ENCODE measurements around the gene AHDC1. TPM values are rescaled to one million over a fixed set of nuclear protein-coding genes. Genes with fewer than 3 reads are reported as not detected.

Gene AHDC1
- total and polyA plus RNA-seq, 2 of the 13 experiments (the other 11 are each of a cell fraction or from before 2014, with no cell fraction given), result 1.0 to 2.7 TPM

DNA sequence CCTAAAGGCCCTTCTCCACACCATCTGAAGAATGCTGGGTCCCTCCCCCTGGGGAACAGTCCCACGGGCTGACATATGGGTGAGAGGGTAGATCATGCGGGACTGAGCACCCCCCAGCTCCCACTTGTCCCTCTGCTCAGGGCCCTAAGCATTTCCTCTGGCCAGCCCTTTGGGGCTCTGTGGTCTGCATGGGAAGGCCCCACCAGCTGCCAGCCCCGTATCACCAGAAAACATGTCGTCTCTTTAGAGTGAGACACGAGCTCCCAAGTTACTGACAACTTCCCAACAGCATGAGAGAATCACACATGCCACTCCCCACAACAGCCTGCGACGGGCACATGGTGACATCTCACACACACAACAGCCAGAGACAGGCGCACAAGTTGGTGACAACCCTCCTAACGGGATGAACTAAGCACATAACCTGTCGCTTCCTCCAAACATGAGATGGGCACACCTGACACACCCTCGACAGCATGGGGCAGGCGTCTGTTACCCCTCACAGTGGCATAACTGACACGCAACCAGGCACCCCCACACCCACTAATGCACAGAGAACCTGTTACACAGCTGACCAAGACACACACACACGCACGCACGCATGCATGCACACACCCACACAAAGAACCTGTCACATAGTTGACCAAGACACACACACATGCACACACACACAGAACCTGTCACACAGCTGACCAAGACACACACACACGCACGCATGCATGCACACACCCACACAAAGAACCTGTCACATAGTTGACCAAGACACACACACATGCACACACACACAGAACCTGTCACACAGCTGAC lies 41.2 kb downstream of the AHDC1 start (continued):
- no peak for TF ChIP-seq ZNF609 (CRISPR knock-in tag; IDR thresholded peaks at IDR 0.05; ENCODE audit: borderline replicate concordance)
- TF ChIP-seq TCF7 (IDR thresholded peaks at IDR 0.05; ENCODE audit: low read depth), result no peak
- TF ChIP-seq ZFYVE20 (CRISPR knock-in tag; IDR thresholded peaks at IDR 0.05; ENCODE audit: borderline replicate concordance, low read depth), result no peak

GRCh38 chr1:27562021-27562420 lies 41.9 kb downstream of the AHDC1 start:
- Histone ChIP-seq H3K9me3 (ENCODE audit: low read length) (no peaks in the 10 kb centered on the region), H3K4me3 (replicated peaks in 1 of 3; ENCODE audit: insufficient read depth in 1 of 3, low read depth in 2 of 3, low read length in 3 of 3) (no peak overlapping the region), H4K20me1 (ENCODE audit: insufficient read depth, low read length) (no peaks in the 10 kb centered on the region), H2AFZ (ENCODE audit: low read length) (no peak overlapping the region), H3K79me2 (ENCODE audit: insufficient read depth, low read length) (peaks cover 11% of the 10 kb centered on the region), H3K9ac (ENCODE audit: insufficient read depth, low read depth, low read length) (peak overlapping the region; percentile 76; the same call in 1 of the 2 replicates), H3K27ac (ENCODE audit: extremely low read length, insufficient read depth, low read length) (peak overlapping the region; percentile 95), H3K27me3 (ENCODE audit: control insufficient read depth in 1 of 2, insufficient read depth in 2 of 2, low read length in 2 of 2) (no peaks in the 10 kb centered on the region), H3K4me1 (ENCODE audit: insufficient read depth, low read length) (peaks cover 75% of the 10 kb centered on the region), H3K36me3 (replicated peaks in 1 of 2; ENCODE audit: control insufficient read depth in 1 of 2, insufficient read depth in 2 of 2, low read length in 2 of 2) (peaks cover 1 to 5% of the 10 kb centered on the region in 2 experiments; a peak in 1 of 5 replicates), H3K4me2 (ENCODE audit: low read depth, low read length) (no peak overlapping the region)
- ChIA-PET CTCF (ENCODE audit: low intra/inter-chr PET ratio, low total read pairs) (no interaction called here), POLR2A (interaction anchor here (3.0 to 3.4 kb wide), 2 partner anchors 12 to 40 kb away, joined by 10 to 48 read pairs; no protein-coding TSS in a partner anchor)
- in situ Hi-C loops (cut with HindIII; ENCODE audit: extremely low pct_ligation_motif_present, low pct_unique_long_range_greater_than_20kb) (no loop called here), intact Hi-C loops (cut with micrococcal nuclease; ENCODE audit: unreplicated experiment) (loop anchor here (5.0 kb wide), 1 partner anchor 100 kb away; no protein-coding TSS in a partner anchor)
- no peak for DNase-seq (ENCODE audit: low spot score)
- TF ChIP-seq, protein P1, sequence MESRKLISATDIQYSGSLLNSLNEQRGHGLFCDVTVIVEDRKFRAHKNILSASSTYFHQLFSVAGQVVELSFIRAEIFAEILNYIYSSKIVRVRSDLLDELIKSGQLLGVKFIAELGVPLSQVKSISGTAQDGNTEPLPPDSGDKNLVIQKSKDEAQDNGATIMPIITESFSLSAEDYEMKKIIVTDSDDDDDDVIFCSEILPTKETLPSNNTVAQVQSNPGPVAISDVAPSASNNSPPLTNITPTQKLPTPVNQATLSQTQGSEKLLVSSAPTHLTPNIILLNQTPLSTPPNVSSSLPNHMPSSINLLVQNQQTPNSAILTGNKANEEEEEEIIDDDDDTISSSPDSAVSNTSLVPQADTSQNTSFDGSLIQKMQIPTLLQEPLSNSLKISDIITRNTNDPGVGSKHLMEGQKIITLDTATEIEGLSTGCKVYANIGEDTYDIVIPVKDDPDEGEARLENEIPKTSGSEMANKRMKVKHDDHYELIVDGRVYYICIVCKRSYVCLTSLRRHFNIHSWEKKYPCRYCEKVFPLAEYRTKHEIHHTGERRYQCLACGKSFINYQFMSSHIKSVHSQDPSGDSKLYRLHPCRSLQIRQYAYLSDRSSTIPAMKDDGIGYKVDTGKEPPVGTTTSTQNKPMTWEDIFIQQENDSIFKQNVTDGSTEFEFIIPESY (CRISPR knock-in tag; IDR thresholded peaks at IDR 0.05), result peak; percentile 63; the same call in 1 of the 2 replicates
- TF ChIP-seq ZSCAN25 (CRISPR knock-in tag; IDR thresholded peaks at IDR 0.05), result 0 out of 2 replicates have a peak, but pooled peaks have one; percentile 18
- peak; percentile 57 to 65 for TF ChIP-seq MAFK (conservative IDR thresholded peaks at IDR 0.05 in 1 of 2, IDR thresholded peaks at IDR 0.05 in 1 of 2; ENCODE audit: low read length in 2 of 2)
- TF ChIP-seq ZNF691 (CRISPR knock-in tag; IDR thresholded peaks at IDR 0.05; ENCODE audit: borderline replicate concordance, low read depth), result no peak
- peak; percentile 22; the same call in 1 of the 2 replicates for TF ChIP-seq MAFF (IDR thresholded peaks at IDR 0.05; ENCODE audit: low read depth, low read length)
- TF ChIP-seq ZBTB38 (CRISPR knock-in tag; IDR thresholded peaks at IDR 0.05), result peak; percentile 60
- TF ChIP-seq, protein P2, sequence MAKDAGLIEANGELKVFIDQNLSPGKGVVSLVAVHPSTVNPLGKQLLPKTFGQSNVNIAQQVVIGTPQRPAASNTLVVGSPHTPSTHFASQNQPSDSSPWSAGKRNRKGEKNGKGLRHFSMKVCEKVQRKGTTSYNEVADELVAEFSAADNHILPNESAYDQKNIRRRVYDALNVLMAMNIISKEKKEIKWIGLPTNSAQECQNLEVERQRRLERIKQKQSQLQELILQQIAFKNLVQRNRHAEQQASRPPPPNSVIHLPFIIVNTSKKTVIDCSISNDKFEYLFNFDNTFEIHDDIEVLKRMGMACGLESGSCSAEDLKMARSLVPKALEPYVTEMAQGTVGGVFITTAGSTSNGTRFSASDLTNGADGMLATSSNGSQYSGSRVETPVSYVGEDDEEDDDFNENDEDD (CRISPR knock-in tag; IDR thresholded peaks at IDR 0.05; ENCODE audit: borderline replicate concordance), result no peak
- TF ChIP-seq HNRNPH1 (optimal IDR thresholded peaks at IDR 0.05; ENCODE audit: low read depth, low read length), result no peak
- BruUV-seq (replicated peaks), result no TSS peak
- FAIRE-seq, result no peak
- no peak for ATAC-seq
- WGBS (ENCODE audit: low lambda C conversion rate), result 94% methylated on average over 4 of the region's 20 CpGs

Data from HepG2 (cell line).